Measurements from ENCODE around the gene GRB14. TPM values are rescaled to one million over a fixed set of nuclear protein-coding genes. Genes with fewer than 3 reads are reported as not detected.

Gene GRB14
- total and polyA plus RNA-seq, 2 of the 13 experiments (the other 11 are each of a cell fraction or from before 2014, with no cell fraction given): 4.6 to 5.8 TPM

DNA sequence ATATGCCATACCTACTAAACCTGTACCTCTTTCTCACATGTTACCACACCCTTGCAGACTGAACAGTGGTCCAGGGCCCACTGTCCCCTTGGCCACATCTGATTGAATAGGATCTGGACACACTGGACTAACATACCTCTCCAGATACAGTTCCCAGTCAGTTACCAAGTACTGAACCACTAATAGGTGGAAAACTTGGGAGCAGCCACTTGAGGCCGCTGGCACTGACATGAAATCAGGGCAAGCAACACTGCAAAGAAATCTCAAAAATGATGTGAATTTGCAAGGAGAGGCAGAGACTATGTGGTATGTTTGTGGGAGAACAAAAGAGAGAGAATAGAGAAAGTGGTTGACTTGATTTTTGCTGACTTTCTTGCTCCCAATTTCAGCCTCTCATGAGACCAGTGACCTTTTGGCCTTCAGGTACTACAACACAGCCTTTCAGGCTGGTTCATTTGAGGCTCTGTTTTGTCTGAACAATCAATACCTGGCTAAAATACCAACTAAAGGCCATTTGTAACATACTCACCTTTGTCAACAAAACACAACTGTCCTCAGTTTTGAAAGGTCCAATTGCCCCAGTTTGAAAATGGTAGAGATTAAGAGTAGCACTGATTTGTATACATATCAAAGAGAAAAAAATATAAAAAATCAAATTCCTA, 7.8 kb downstream of the GRB14 start (continued):
- TF ChIP-seq, protein P1, sequence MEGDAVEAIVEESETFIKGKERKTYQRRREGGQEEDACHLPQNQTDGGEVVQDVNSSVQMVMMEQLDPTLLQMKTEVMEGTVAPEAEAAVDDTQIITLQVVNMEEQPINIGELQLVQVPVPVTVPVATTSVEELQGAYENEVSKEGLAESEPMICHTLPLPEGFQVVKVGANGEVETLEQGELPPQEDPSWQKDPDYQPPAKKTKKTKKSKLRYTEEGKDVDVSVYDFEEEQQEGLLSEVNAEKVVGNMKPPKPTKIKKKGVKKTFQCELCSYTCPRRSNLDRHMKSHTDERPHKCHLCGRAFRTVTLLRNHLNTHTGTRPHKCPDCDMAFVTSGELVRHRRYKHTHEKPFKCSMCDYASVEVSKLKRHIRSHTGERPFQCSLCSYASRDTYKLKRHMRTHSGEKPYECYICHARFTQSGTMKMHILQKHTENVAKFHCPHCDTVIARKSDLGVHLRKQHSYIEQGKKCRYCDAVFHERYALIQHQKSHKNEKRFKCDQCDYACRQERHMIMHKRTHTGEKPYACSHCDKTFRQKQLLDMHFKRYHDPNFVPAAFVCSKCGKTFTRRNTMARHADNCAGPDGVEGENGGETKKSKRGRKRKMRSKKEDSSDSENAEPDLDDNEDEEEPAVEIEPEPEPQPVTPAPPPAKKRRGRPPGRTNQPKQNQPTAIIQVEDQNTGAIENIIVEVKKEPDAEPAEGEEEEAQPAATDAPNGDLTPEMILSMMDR (CRISPR knock-in tag; IDR thresholded peaks at IDR 0.05): 0 out of 2 replicates have a peak, but pooled peaks have one; percentile 3
- TF ChIP-seq FOXP1 (IDR thresholded peaks at IDR 0.05) (no peak), FOXP1 (CRISPR knock-in tag; IDR thresholded peaks at IDR 0.05) (peak; percentile 45; the same call in 1 of the 2 replicates), REL (CRISPR knock-in tag; conservative IDR thresholded peaks at IDR 0.05) (no peak), NCOA2 (CRISPR knock-in tag; IDR thresholded peaks at IDR 0.05) (0 out of 2 replicates have a peak, but pooled peaks have one; percentile 30), RXRB (CRISPR knock-in tag; IDR thresholded peaks at IDR 0.05; ENCODE audit: borderline replicate concordance) (peak; percentile 56; the same call in 1 of the 2 replicates), NFE2L2 (IDR thresholded peaks at IDR 0.05; ENCODE audit: low read length) (no peak), GPN1 (CRISPR knock-in tag; IDR thresholded peaks at IDR 0.05; ENCODE audit: borderline replicate concordance) (no peak), ATRX (CRISPR knock-in tag; IDR thresholded peaks at IDR 0.05; ENCODE audit: borderline replicate concordance) (no peak), TGIF2 (CRISPR knock-in tag; IDR thresholded peaks at IDR 0.05) (no peak), ZNF670 (CRISPR knock-in tag; IDR thresholded peaks at IDR 0.05; ENCODE audit: borderline replicate concordance) (peak; percentile 30; the same call in 1 of the 2 replicates)
- TF ChIP-seq, protein P2, sequence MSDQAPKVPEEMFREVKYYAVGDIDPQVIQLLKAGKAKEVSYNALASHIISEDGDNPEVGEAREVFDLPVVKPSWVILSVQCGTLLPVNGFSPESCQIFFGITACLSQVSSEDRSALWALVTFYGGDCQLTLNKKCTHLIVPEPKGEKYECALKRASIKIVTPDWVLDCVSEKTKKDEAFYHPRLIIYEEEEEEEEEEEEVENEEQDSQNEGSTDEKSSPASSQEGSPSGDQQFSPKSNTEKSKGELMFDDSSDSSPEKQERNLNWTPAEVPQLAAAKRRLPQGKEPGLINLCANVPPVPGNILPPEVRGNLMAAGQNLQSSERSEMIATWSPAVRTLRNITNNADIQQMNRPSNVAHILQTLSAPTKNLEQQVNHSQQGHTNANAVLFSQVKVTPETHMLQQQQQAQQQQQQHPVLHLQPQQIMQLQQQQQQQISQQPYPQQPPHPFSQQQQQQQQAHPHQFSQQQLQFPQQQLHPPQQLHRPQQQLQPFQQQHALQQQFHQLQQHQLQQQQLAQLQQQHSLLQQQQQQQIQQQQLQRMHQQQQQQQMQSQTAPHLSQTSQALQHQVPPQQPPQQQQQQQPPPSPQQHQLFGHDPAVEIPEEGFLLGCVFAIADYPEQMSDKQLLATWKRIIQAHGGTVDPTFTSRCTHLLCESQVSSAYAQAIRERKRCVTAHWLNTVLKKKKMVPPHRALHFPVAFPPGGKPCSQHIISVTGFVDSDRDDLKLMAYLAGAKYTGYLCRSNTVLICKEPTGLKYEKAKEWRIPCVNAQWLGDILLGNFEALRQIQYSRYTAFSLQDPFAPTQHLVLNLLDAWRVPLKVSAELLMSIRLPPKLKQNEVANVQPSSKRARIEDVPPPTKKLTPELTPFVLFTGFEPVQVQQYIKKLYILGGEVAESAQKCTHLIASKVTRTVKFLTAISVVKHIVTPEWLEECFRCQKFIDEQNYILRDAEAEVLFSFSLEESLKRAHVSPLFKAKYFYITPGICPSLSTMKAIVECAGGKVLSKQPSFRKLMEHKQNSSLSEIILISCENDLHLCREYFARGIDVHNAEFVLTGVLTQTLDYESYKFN (CRISPR knock-in tag; conservative IDR thresholded peaks at IDR 0.05): peak; percentile 80
- TF ChIP-seq, protein P3, sequence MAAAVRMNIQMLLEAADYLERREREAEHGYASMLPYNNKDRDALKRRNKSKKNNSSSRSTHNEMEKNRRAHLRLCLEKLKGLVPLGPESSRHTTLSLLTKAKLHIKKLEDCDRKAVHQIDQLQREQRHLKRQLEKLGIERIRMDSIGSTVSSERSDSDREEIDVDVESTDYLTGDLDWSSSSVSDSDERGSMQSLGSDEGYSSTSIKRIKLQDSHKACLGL (CRISPR knock-in tag; IDR thresholded peaks at IDR 0.05): no peak
- TF ChIP-seq, protein P4, sequence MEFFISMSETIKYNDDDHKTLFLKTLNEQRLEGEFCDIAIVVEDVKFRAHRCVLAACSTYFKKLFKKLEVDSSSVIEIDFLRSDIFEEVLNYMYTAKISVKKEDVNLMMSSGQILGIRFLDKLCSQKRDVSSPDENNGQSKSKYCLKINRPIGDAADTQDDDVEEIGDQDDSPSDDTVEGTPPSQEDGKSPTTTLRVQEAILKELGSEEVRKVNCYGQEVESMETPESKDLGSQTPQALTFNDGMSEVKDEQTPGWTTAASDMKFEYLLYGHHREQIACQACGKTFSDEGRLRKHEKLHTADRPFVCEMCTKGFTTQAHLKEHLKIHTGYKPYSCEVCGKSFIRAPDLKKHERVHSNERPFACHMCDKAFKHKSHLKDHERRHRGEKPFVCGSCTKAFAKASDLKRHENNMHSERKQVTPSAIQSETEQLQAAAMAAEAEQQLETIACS (CRISPR knock-in tag; IDR thresholded peaks at IDR 0.05): no peak
- TF ChIP-seq, protein P5, sequence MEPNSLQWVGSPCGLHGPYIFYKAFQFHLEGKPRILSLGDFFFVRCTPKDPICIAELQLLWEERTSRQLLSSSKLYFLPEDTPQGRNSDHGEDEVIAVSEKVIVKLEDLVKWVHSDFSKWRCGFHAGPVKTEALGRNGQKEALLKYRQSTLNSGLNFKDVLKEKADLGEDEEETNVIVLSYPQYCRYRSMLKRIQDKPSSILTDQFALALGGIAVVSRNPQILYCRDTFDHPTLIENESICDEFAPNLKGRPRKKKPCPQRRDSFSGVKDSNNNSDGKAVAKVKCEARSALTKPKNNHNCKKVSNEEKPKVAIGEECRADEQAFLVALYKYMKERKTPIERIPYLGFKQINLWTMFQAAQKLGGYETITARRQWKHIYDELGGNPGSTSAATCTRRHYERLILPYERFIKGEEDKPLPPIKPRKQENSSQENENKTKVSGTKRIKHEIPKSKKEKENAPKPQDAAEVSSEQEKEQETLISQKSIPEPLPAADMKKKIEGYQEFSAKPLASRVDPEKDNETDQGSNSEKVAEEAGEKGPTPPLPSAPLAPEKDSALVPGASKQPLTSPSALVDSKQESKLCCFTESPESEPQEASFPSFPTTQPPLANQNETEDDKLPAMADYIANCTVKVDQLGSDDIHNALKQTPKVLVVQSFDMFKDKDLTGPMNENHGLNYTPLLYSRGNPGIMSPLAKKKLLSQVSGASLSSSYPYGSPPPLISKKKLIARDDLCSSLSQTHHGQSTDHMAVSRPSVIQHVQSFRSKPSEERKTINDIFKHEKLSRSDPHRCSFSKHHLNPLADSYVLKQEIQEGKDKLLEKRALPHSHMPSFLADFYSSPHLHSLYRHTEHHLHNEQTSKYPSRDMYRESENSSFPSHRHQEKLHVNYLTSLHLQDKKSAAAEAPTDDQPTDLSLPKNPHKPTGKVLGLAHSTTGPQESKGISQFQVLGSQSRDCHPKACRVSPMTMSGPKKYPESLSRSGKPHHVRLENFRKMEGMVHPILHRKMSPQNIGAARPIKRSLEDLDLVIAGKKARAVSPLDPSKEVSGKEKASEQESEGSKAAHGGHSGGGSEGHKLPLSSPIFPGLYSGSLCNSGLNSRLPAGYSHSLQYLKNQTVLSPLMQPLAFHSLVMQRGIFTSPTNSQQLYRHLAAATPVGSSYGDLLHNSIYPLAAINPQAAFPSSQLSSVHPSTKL (CRISPR knock-in tag; IDR thresholded peaks at IDR 0.05): peak; percentile 63
- TF ChIP-seq, protein P6, sequence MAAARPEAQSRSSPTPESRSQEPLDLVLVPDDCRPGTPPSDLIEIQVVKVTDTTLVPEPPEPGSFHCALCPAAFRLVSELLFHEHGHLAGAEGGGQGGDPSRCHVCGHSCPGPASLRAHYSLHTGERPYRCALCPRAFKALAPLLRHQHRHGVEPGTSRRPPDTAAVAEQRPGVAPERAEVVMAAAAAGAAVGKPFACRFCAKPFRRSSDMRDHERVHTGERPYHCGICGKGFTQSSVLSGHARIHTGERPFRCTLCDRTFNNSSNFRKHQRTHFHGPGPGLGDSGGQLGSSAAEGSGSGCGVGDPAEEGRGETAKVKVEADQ (CRISPR knock-in tag; IDR thresholded peaks at IDR 0.05; ENCODE audit: borderline replicate concordance): no peak
